H9 (cell line): ENCODE measurements around the gene TRRAP. TPM values are rescaled to one million over a fixed set of nuclear protein-coding genes. Genes with fewer than 3 reads are reported as not detected.

Experiments
- DNase-seq: peaks from one replicate; pipeline ENCODE4 v3.0.0-alpha.2; 2017
- H2AFZ ChIP-seq: one replicate; pipeline ENCODE4 v1.6.1; 2013; ENCODE audit warnings: mild to moderate bottlenecking, low read length, control low read depth, moderate library complexity
- H2AK5ac ChIP-seq: 2 replicates; pipeline ENCODE4 v1.6.1; 2013; ENCODE audit warnings: low read length, control low read depth, mixed read lengths; ENCODE audit not compliant: insufficient read length
- H2BK120ac ChIP-seq: one replicate; pipeline ENCODE4 v1.6.1; 2013; ENCODE audit warnings: low read depth, mild to moderate bottlenecking, low read length, control low read depth, inconsistent platforms; ENCODE audit not compliant: poor library complexity, severe bottlenecking
- H2BK12ac ChIP-seq: 2 replicates; pipeline ENCODE4 v1.6.1; 2013; ENCODE audit warnings: low read length, control low read depth, mixed read lengths, low read depth; ENCODE audit not compliant: insufficient read length
- H2BK15ac ChIP-seq: 2 replicates; pipeline ENCODE4 v1.6.1; 2013; ENCODE audit warnings: low read depth, low read length, control low read depth
- H2BK20ac ChIP-seq: one replicate; pipeline ENCODE4 v1.6.1; 2013; ENCODE audit warnings: low read depth, mild to moderate bottlenecking, low read length, control low read depth, inconsistent platforms; ENCODE audit not compliant: poor library complexity, severe bottlenecking
- H2BK5ac ChIP-seq: 2 replicates; pipeline ENCODE4 v1.6.1; 2013; ENCODE audit warnings: low read length, control low read depth, mixed read lengths; ENCODE audit not compliant: insufficient read length
- H3K14ac ChIP-seq: 2 replicates; pipeline ENCODE4 v1.6.1; 2013; ENCODE audit warnings: low read length, control low read depth; ENCODE audit not compliant: insufficient read depth
- H3K18ac ChIP-seq: 2 replicates; pipeline ENCODE4 v1.6.1; 2013; ENCODE audit warnings: low read depth, mild to moderate bottlenecking, mixed read lengths, low read length, control low read depth; ENCODE audit not compliant: insufficient read length
- H3K23ac ChIP-seq: 2 replicates; pipeline ENCODE4 v1.6.1; 2013; ENCODE audit warnings: low read length, control low read depth, mixed read lengths, low read depth; ENCODE audit not compliant: insufficient read length
- H3K23me2 ChIP-seq: 2 replicates; pipeline ENCODE4 v1.6.1; 2013; ENCODE audit warnings: low read depth, mild to moderate bottlenecking, mixed read lengths, low read length, control low read depth; ENCODE audit not compliant: insufficient read length, poor library complexity, severe bottlenecking
- H3K27ac ChIP-seq: 2 replicates; pipeline ENCODE4 v1.5.1; 2013; ENCODE audit warnings: low read length, control low read depth, mixed read lengths, low read depth; ENCODE audit not compliant: insufficient read length
- H3K27me3 ChIP-seq: 2 replicates; pipeline ENCODE4 v1.6.1; 2013; ENCODE audit warnings: low read length, control low read depth, inconsistent platforms; ENCODE audit not compliant: insufficient read depth
- H3K4ac ChIP-seq: 2 replicates; pipeline ENCODE4 v1.6.1; 2013; ENCODE audit warnings: low read depth, mild to moderate bottlenecking, control low read depth, inconsistent platforms, low read length, moderate library complexity
- H3K4me1 ChIP-seq: 2 replicates; pipeline ENCODE4 v1.6.1; 2013; ENCODE audit warnings: low read length, control low read depth, inconsistent platforms; ENCODE audit not compliant: insufficient read depth
- H3K4me2 ChIP-seq: 2 replicates; pipeline ENCODE4 v1.6.1; 2013; ENCODE audit warnings: low read length, control low read depth, mixed read lengths; ENCODE audit not compliant: insufficient read length, insufficient read depth
- H3K56ac ChIP-seq: 2 replicates; pipeline ENCODE4 v1.6.1; 2013; ENCODE audit warnings: low read depth, mild to moderate bottlenecking, mixed read lengths, low read length, control low read depth; ENCODE audit not compliant: insufficient read length
- H3K79me1 ChIP-seq: 2 replicates; pipeline ENCODE4 v1.6.1; 2013; ENCODE audit warnings: low read depth, mild to moderate bottlenecking, moderate library complexity, low read length, control low read depth, inconsistent platforms; ENCODE audit not compliant: insufficient read depth, poor library complexity, severe bottlenecking
- H3K79me2 ChIP-seq: 2 replicates; pipeline ENCODE4 v1.6.1; 2013; ENCODE audit warnings: low read length, control low read depth, inconsistent platforms; ENCODE audit not compliant: insufficient read depth
- H3K9ac ChIP-seq: 2 replicates; pipeline ENCODE4 v1.6.1; 2013; ENCODE audit warnings: low read length, control low read depth, mixed read lengths; ENCODE audit not compliant: insufficient read length; ENCODE audit errors: extremely low read depth
- H3K9me3 ChIP-seq: one replicate; pipeline ENCODE4 v1.6.1; 2013; ENCODE audit warnings: low read depth, low read length, inconsistent platforms; ENCODE audit not compliant: control insufficient read depth
- H3T11ph ChIP-seq: one replicate; pipeline ENCODE4 v1.6.1; 2013; ENCODE audit warnings: mild to moderate bottlenecking, low read length, control low read depth, inconsistent platforms
- H4K20me1 ChIP-seq: one replicate; pipeline ENCODE4 v1.6.1; 2013; ENCODE audit not compliant: control insufficient read depth, insufficient read length, insufficient read depth
- H4K5ac ChIP-seq: 2 replicates; pipeline ENCODE4 v1.6.1; 2013; ENCODE audit warnings: low read depth, mild to moderate bottlenecking, mixed read lengths, low read length, control low read depth; ENCODE audit not compliant: insufficient read length
- H4K8ac ChIP-seq: replicated peaks from 2 replicates; pipeline ENCODE4 v1.6.1; 2013; ENCODE audit warnings: low read length, control low read depth, mixed read lengths, low read depth; ENCODE audit not compliant: insufficient read length
- H4K91ac ChIP-seq: 2 replicates; pipeline ENCODE4 v1.6.1; 2013; ENCODE audit warnings: low read depth, mild to moderate bottlenecking, moderate library complexity, mixed read lengths, low read length, control low read depth; ENCODE audit not compliant: insufficient read length
- H3K27ac Mint-ChIP-seq, 3 experiments: 2 replicates in 2 of 3; 3 replicates in 1 of 3; pipeline ENCODE4 v1.8.0; 2020 to 2021; ENCODE audit warnings: mixed read lengths in 3 of 3, mild to moderate bottlenecking in 1 of 3, moderate library complexity in 1 of 3
- H3K27me3 Mint-ChIP-seq: 2 replicates; pipeline ENCODE4 v1.8.0; 2021; ENCODE audit warnings: low read depth, mild to moderate bottlenecking, moderate library complexity, mixed read lengths
- H3K36me3 Mint-ChIP-seq, 3 experiments: 2 replicates in 2 of 3; 3 replicates in 1 of 3; pipeline ENCODE4 v1.8.0; 2020 to 2021; ENCODE audit warnings: low read depth in 3 of 3, mixed read lengths in 3 of 3; ENCODE audit not compliant: insufficient read depth in 1 of 3
- H3K4me1 Mint-ChIP-seq, 2 experiments: 2 replicates each; pipeline ENCODE4 v1.8.0; 2020; ENCODE audit warnings: mixed read lengths in 2 of 2
- H3K4me3 Mint-ChIP-seq, 2 experiments: 2 replicates in 1 of 2; 3 replicates in 1 of 2; pipeline ENCODE4 v1.8.0; 2020 to 2021; ENCODE audit warnings: mild to moderate bottlenecking in 2 of 2, mixed read lengths in 2 of 2, moderate library complexity in 1 of 2
- H3K9me3 Mint-ChIP-seq, 2 experiments: 2 replicates in 1 of 2; 3 replicates in 1 of 2; pipeline ENCODE4 v1.8.0; 2020; ENCODE audit warnings: mild to moderate bottlenecking in 2 of 2, mixed read lengths in 2 of 2, moderate library complexity in 1 of 2
- WGBS: extraction: QIAGEN DNeasy Blood & Tissue Kit; methylation state at CpG from one replicate; pipeline ENCODE4 v1.1.7; 2013; ENCODE audit warnings: missing lambda C conversion rate, low lambda C conversion rate, mixed read lengths; ENCODE audit not compliant: insufficient read length; ENCODE audit errors: extremely low coverage; 5-methylcytosine and 5-hydroxymethylcytosine counted together
- total RNA-seq: library from RNA; stranded (reverse); gene quantifications from 2 replicates; pipeline ENCODE4 v1.2.1, GENCODE V29; 2021
- TF ChIP-seq, protein P1 (sequence below): fragments of 200-600 bp; sonication (generic); conservative IDR thresholded peaks from 3 replicates; pipeline ENCODE4 v1.8.0; 2021; ENCODE audit warnings: antibody characterized with exemption, mild to moderate bottlenecking

Gene TRRAP
- total RNA-seq, 1 experiment from 2014 or later: 58.6 TPM

DNA sequence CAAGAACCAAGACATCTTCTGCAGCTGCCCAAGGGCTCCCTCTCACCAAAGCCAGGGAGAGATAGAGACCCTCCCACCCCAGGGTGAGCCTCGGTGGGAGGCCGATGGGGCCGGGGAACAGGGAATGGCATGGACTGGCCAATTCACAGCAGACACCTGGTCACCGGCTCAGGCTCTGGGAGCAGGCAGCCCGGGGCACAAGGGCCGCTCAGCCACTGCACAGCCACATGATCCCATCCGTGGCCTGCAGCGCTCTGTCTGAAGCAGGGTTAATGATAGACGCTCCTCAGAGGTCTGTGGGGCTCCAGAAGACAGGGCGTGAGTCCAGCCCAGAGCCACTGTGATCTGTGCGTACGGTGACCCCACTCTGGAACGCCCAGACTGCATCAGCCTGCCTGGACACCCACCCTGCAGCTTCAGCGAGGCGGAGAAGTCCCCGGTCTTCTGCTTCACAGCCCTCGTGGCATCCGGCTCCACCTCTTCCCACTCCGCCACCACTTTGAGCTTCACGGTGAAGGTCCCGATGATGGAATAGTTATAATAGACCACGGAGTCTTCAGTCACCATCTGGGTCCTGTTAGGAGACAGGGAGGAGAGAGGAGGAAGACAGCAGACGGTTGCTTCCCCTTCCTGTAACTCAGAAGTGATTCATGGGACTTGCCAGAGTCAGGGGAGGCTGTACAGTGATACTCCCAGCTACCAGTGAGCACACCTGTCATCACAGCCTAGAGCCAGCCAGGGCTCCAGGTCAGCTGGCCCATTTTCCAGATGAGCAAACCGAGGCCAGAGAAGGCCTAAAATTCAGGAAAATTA is 22.5 kb upstream of the TRRAP start:
- no peak overlapping the region for H3K4ac ChIP-seq
- H3K79me2 ChIP-seq: no peaks in the 10 kb centered on the region
- H3K4me1 Mint-ChIP-seq: peaks cover 7 to 11% of the 10 kb centered on the region in 2 experiments
- H3K4me2 ChIP-seq: no peak overlapping the region
- no peak overlapping the region for H4K8ac ChIP-seq
- H3K27me3 ChIP-seq: no peaks in the 10 kb centered on the region
- H2BK120ac ChIP-seq: no peak overlapping the region
- H2AK5ac ChIP-seq: no peak overlapping the region
- no peaks in the 10 kb centered on the region for H3K23me2 ChIP-seq
- H3T11ph ChIP-seq: no peak overlapping the region
- H3K27ac Mint-ChIP-seq: no peak overlapping the region
- no peak overlapping the region for H2BK20ac ChIP-seq
- H2BK15ac ChIP-seq: no peak overlapping the region
- H3K14ac ChIP-seq: no peak overlapping the region
- H3K36me3 Mint-ChIP-seq: peaks cover 0 to 4% (median 3%) of the 10 kb centered on the region in 3 experiments; a peak in 4 of 7 replicates
- H3K9ac ChIP-seq: no peak overlapping the region
- no peak overlapping the region for H3K18ac ChIP-seq
- TF ChIP-seq, protein P1, sequence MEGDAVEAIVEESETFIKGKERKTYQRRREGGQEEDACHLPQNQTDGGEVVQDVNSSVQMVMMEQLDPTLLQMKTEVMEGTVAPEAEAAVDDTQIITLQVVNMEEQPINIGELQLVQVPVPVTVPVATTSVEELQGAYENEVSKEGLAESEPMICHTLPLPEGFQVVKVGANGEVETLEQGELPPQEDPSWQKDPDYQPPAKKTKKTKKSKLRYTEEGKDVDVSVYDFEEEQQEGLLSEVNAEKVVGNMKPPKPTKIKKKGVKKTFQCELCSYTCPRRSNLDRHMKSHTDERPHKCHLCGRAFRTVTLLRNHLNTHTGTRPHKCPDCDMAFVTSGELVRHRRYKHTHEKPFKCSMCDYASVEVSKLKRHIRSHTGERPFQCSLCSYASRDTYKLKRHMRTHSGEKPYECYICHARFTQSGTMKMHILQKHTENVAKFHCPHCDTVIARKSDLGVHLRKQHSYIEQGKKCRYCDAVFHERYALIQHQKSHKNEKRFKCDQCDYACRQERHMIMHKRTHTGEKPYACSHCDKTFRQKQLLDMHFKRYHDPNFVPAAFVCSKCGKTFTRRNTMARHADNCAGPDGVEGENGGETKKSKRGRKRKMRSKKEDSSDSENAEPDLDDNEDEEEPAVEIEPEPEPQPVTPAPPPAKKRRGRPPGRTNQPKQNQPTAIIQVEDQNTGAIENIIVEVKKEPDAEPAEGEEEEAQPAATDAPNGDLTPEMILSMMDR: no peak
- H3K79me1 ChIP-seq: no peaks in the 10 kb centered on the region
- no peak overlapping the region for H4K91ac ChIP-seq
- no peak overlapping the region for H4K5ac ChIP-seq
- H3K9me3 Mint-ChIP-seq: no peaks in the 10 kb centered on the region
- no peaks in the 10 kb centered on the region for H4K20me1 ChIP-seq
- H3K27me3 Mint-ChIP-seq: peaks cover 15% of the 10 kb centered on the region
- no CpG with 5 or more reads among the region's 24 CpGs for WGBS
- H2BK12ac ChIP-seq: no peak overlapping the region
- no peak for DNase-seq
- H3K27ac ChIP-seq: no peak overlapping the region
- no peak overlapping the region; a peak in 1 of 5 replicates for H3K4me3 Mint-ChIP-seq
- H2AFZ ChIP-seq: no peak overlapping the region
- no peaks in the 10 kb centered on the region for H3K4me1 ChIP-seq
- no peak overlapping the region for H3K23ac ChIP-seq
- H2BK5ac ChIP-seq: no peak overlapping the region
- no peaks in the 10 kb centered on the region for H3K9me3 ChIP-seq
- no peak overlapping the region for H3K56ac ChIP-seq
